Measurements from ENCODE around the gene PA2G4.

PA2G4 gene

DNA sequence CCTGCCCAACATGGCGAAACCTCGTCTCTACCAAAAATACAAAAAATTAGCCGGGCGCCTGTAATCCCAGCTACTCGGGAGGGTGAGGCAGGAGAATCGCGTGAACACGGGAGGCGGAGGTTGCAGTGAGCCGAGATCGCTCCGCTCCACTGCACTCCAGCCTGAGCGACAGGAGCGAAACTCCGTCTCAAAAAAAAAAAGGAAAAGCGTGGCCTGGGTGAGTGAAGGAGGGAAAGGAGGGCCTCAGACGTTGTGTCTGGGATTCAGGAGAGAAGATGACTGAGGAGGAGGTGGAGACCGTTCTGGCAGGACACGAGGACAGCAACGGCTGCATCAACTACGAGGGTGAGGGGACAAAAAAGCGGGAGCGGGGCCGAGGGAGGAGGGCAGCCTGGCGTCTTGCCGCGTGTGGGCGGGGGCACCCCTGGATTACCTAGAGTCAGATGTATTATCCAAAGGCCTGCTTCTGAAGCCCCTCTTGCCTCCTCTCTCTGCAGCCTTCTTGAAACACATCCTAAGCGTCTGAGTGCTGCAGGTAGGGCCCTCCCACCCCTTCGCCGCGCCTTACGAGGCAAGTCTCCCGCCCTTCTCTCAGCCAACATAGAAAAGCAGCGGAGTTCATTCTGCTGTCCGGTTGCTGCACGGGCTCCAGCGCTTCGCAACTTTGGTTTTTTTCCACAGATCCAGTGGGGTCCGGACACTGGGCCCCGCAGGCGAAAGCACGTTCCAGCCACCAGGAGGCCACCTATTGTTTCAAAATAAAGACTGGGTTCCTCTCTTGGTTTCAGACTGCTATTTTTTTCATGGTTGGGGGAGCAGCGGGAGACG is 53.1 kb downstream of the PA2G4 start:
- Histone ChIP-seq H3K4me1 (peaks cover 53 to 73% (median 67%) of the 10 kb centered on the region in 10 experiments), H3K27me3 (no peaks in the 10 kb centered on the region), H3K9ac (peak overlapping the region; percentile 70 to 98 (median 94)), H4K20me1 (peaks cover 32 to 41% (median 36%) of the 10 kb centered on the region in 11 experiments), H3K27ac (peak overlapping the region in 10 of 11 experiments; percentile 54 to 97 (median 92); a peak in 21 of 22 replicates), H3K36me3 (peaks cover 42 to 64% (median 49%) of the 10 kb centered on the region in 11 experiments), H3K4me3 (peak overlapping the region; percentile 63 to 99 (median 91)), H3K4me2 (peak overlapping the region; percentile 84 to 96 (median 95)), H3K9me3 (replicated peaks in 1 of 11) (no peaks in the 10 kb centered on the region)
- no peak for TF ChIP-seq Cebpa-rat (IDR thresholded peaks at IDR 0.05)

DNA sequence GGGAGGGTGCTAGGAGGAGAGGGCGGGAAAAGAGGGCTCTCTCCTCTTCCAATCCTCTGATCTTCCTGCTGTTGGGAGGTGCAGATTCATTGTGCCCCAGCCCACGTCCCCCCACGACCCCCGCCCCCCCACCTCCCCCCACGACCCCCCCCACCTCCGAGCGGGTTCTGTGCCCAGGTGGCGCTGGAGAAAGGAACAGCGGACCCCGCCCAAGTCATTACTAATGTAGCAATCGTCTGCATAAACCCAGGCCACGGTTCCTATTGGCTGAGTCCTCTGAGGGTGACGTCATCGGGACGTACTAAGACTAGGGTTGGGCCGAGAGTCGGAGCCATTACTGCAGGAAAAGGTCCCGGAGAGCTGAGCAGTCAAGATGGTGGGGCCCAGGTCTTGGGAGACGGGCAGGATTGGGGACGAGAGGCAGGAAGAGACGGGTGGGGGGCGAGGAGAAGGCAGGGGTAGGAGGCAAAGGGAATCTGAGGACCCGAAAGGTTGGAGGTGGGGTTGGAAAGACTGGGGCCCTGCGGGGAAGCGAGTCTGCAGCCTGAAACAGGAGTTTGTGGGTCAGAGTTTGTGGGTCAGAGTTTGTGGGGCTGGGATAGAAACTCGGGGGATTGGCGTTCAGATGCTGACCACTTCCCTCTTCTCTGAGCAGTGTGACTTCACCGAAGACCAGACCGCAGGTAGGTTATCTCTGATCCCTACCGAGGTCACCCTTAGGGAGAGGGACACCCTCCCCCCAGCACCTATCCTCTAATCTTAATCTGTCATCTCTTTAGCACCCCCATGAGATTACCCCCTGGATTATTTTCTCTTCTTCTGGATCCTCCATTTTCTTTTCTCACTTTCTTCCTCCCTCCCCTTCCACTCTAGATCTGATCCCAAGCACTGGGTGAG is 53.9 kb downstream of the PA2G4 start, which contains the start of gene MYL6:
TSS of gene MYL6 (plus strand) at position 331 of the 897 bp plus-strand sequence. CDS start at position 374, 43 bp downstream.
- Histone ChIP-seq H3K4me3 (peak within 1 kb of the TSS; percentile 75 to 99 (median 91)), H3K36me3 (peaks cover 50 to 73% (median 58%) of the 10 kb centered on the region in 11 experiments), H4K20me1 (peaks cover 37 to 49% (median 44%) of the 10 kb centered on the region in 11 experiments)

DNA sequence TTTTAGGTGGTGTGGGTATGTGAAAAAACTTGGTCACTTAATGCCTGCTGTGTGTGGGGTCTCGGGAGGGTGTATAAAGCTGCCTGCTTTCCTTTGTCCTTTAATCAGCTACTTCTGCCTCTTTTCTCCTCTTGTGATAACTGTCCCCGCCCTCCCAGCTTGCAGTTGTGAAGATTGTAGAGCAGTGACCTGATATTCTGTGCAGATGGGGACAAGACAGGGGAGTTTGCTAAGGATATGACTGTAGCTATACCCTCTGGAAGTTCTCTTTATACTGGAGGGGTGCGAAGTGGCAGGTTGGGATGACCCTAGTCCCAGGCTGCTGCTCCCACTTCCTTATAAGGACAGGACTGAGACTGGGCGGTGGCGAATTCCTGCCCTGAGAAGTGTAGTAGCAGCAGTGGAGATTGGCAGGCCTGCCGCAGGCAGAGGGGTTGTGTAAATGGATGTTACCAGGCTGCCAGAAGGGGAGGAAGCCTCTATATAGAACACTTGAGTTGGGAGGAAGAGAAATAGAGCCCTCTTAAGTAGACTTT is 54.6 kb downstream of the PA2G4 start:
- Histone ChIP-seq H4K20me1 (peaks cover 41 to 56% (median 51%) of the 10 kb centered on the region in 11 experiments), H3K27ac (peak overlapping the region; percentile 88 to 97 (median 92)), H3K36me3 (peaks cover 58 to 76% (median 65%) of the 10 kb centered on the region in 11 experiments), H3K9ac (peak overlapping the region; percentile 93 to 98 (median 94)), H3K27me3 (no peaks in the 10 kb centered on the region), H3K4me2 (peak overlapping the region; percentile 90 to 100 (median 98)), H3K4me1 (peaks cover 40 to 62% (median 53%) of the 10 kb centered on the region in 10 experiments), H3K9me3 (replicated peaks in 1 of 11) (no peaks in the 10 kb centered on the region), H3K4me3 (peak overlapping the region; percentile 75 to 99 (median 91))
- no peak for TF ChIP-seq Cebpa-rat (IDR thresholded peaks at IDR 0.05)

More for the DNA sequence above, 53.9 kb downstream of the PA2G4 start, which contains the start of gene MYL6:
- Histone ChIP-seq H3K27me3 (no peaks in the 10 kb centered on the region), H3K4me2 (peak within 1 kb of the TSS; percentile 90 to 100 (median 98)), H3K4me1 (peaks cover 47 to 69% (median 61%) of the 10 kb centered on the region in 10 experiments), H3K9me3 (replicated peaks in 1 of 11) (no peaks in the 10 kb centered on the region), H3K27ac (peak within 1 kb of the TSS; percentile 88 to 97 (median 92)), H3K9ac (peak within 1 kb of the TSS; percentile 93 to 98 (median 94))
- TF ChIP-seq Cebpa-rat (IDR thresholded peaks at IDR 0.05) = 0 out of 22 replicates have a peak, but pooled peaks of 1 of the 11 experiments have one; percentile 26

DNA sequence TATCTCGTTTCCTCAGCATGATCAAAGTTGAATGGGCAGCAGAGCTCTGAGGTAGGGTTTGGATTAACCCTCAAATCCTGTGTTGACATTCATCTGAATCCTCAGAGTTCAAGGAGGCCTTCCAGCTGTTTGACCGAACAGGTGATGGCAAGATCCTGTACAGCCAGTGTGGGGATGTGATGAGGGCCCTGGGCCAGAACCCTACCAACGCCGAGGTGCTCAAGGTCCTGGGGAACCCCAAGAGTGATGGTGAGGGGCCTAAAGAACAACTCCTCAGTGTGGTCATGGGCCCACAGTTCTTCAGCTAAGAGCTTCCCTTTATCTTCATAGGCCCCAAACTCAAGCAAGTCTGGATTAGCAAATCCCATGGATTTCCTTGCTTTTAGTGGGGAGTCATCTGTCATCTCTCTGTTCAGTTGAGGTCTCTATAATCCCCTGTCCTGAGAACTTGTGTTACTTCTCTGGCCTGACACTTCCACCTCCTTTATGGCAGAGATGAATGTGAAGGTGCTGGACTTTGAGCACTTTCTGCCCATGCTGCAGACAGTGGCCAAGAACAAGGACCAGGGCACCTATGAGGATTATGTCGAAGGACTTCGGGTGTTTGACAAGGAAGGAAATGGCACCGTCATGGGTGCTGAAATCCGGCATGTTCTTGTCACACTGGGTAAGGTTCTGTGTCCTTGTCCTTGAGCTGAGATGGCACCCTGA is 55.3 kb downstream of the PA2G4 start:
- Histone ChIP-seq H3K9me3 (replicated peaks in 1 of 11) (no peaks in the 10 kb centered on the region), H3K4me3 (peak overlapping the region; percentile 75 to 99 (median 91)), H3K4me1 (peaks cover 35 to 56% (median 47%) of the 10 kb centered on the region in 10 experiments), H3K4me2 (peak overlapping the region; percentile 90 to 100 (median 98)), H3K27me3 (no peaks in the 10 kb centered on the region), H3K9ac (peak overlapping the region; percentile 93 to 98 (median 94)), H3K36me3 (peaks cover 64 to 76% (median 70%) of the 10 kb centered on the region in 11 experiments), H4K20me1 (peaks cover 41 to 61% (median 57%) of the 10 kb centered on the region in 11 experiments), H3K27ac (peak overlapping the region; percentile 88 to 97 (median 92); a peak in 21 of 22 replicates)
- TF ChIP-seq Cebpa-rat (IDR thresholded peaks at IDR 0.05) = no peak

DNA sequence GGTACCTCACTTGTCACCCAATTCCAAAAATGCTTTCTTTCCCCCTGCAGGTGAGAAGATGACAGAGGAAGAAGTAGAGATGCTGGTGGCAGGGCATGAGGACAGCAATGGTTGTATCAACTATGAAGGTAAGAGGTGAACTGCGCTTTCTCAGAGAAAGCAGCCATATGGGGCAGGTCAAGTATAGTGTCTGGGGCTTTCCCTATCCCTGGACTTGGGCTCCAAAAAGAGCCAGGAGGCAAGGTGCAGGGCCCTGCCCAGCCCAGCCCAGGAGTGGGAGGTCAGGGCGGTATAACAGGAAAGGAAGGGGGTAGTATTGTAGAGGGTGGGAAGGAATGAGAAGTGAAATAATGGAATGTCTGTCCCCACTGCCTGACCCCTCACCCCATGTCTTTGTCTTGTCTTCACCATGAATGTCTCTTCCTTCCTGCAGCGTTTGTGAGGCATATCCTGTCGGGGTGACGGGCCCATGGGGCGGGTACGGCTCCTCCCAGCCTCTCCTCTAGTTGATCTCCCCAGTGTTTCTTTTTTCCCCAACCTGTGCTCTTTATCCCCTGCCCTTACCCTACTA is 55.9 kb downstream of the PA2G4 start:
- peak overlapping the region; percentile 90 to 100 (median 98) for H3K4me2 ChIP-seq
- H3K4me3 ChIP-seq = peak overlapping the region; percentile 75 to 99 (median 91)
- no peaks in the 10 kb centered on the region for H3K27me3 ChIP-seq
- H3K27ac ChIP-seq = peak overlapping the region; percentile 88 to 97 (median 92); a peak in 21 of 22 replicates
- H3K36me3 ChIP-seq = peaks cover 66 to 76% (median 70%) of the 10 kb centered on the region in 11 experiments
- H4K20me1 ChIP-seq = peaks cover 43 to 68% (median 60%) of the 10 kb centered on the region in 11 experiments
- no peaks in the 10 kb centered on the region for H3K9me3 ChIP-seq (replicated peaks in 1 of 11)
- peak overlapping the region; percentile 93 to 98 (median 94) for H3K9ac ChIP-seq
- TF ChIP-seq Cebpa-rat (IDR thresholded peaks at IDR 0.05) = no peak
- peaks cover 33 to 55% (median 45%) of the 10 kb centered on the region in 10 experiments for H3K4me1 ChIP-seq

DNA sequence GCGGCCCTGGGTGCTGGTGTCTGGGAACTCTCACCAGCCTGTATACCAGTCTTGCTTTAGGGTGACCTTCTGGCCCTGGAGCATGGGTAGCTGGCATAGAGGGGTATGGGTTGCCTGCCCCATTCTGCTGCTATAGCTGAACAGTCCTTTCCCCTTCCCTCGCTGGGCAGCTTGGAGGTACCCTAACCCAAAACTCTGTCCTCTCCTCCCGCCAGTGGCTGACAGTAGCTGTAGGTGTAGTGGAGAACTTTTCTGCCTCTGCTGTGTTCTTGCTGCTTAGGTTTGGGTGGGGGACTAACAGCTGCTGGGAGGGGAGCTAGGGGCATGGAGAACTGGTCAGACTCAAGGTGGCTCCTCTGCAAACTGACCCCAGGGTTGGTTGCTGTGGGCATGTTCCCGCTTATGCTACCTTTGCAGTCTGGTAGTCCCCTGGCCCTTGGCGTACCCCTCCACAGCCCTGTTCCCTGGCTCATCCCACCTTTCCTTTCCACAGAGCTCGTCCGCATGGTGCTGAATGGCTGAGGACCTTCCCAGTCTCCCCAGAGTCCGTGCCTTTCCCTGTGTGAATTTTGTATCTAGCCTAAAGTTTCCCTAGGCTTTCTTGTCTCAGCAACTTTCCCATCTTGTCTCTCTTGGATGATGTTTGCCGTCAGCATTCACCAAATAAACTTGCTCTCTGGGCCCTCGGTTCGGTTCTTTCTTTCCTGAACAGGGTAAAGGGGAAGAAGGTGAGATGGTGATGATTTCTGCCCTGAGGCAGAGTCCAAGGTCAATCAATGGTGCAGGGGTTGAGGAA is 56.7 kb downstream of the PA2G4 start:
- H3K4me3 ChIP-seq = peak overlapping the region; percentile 75 to 99 (median 91)

More for the DNA sequence above, 56.7 kb downstream of the PA2G4 start:
- Histone ChIP-seq H3K9me3 (replicated peaks in 1 of 11) (no peaks in the 10 kb centered on the region), H3K9ac (peak overlapping the region; percentile 93 to 98 (median 94)), H3K4me2 (peak overlapping the region; percentile 90 to 100 (median 98)), H3K27ac (peak overlapping the region in 10 of 11 experiments; percentile 88 to 97 (median 92); a peak in 18 of 22 replicates), H3K36me3 (peaks cover 67 to 76% (median 70%) of the 10 kb centered on the region in 11 experiments), H4K20me1 (peaks cover 48 to 75% (median 64%) of the 10 kb centered on the region in 11 experiments), H3K27me3 (no peaks in the 10 kb centered on the region), H3K4me1 (peaks cover 31 to 47% (median 38%) of the 10 kb centered on the region in 10 experiments)
- TF ChIP-seq Cebpa-rat (IDR thresholded peaks at IDR 0.05) = no peak

Data from BLaER1 treated with 17β-estradiol and CSF1 and Interleukin-3, amounts not matched to agents 10 nM and 100 nM (cell line).